SK-N-SH treated with all-trans-retinoic acid at 6 μM for 48 hours (cell line): ENCODE measurements around the gene UNC13B.

Source experiments
- ATAC-seq: fragments of 200-7000 bp; cut with Tn5 transposase; 3 replicates; pipeline ENCODE4 v1.9.1; 2020; ENCODE audit warnings: mild to moderate bottlenecking, moderate library complexity
- ARNTL ChIP-seq: fragments of 450-650 bp; formaldehyde crosslinking; IDR thresholded peaks from 2 replicates; pipeline ENCODE4 v1.5.0; 2020; ENCODE audit warnings: low read depth, mild to moderate bottlenecking, moderate library complexity, borderline replicate concordance
- BACH2 ChIP-seq: fragments of 250-450 bp; sonication (Bioruptor Pico); IDR thresholded peaks from 2 replicates; pipeline ENCODE4 v1.9.0; 2021; ENCODE audit warnings: mild to moderate bottlenecking, borderline replicate concordance
- CSDC2 ChIP-seq: fragments of 250-450 bp; sonication (Bioruptor Pico); IDR thresholded peaks from 2 replicates; pipeline ENCODE4 v1.5.0; 2020; ENCODE audit warnings: mild to moderate bottlenecking, moderate library complexity
- ESRRG ChIP-seq: fragments of 250-450 bp; sonication (Bioruptor Pico); IDR thresholded peaks from 2 replicates; pipeline ENCODE4 v1.6.1; 2021; ENCODE audit warnings: mild to moderate bottlenecking
- GLIS3 ChIP-seq: fragments of 250-450 bp; sonication (Bioruptor Pico); IDR thresholded peaks from 2 replicates; pipeline ENCODE4 v1.5.0; 2020; ENCODE audit warnings: mild to moderate bottlenecking, moderate library complexity
- ISL1 ChIP-seq: fragments of 250-450 bp; sonication (Bioruptor Pico); IDR thresholded peaks from 2 replicates; pipeline ENCODE4 v2.1.2; 2022; ENCODE audit warnings: mild to moderate bottlenecking, moderate library complexity
- OSR1 ChIP-seq: fragments of 250-450 bp; sonication (Bioruptor Pico); IDR thresholded peaks from 2 replicates; pipeline ENCODE4 v1.8.0; 2022; ENCODE audit warnings: moderate library complexity, mild to moderate bottlenecking, inconsistent platforms
- PATZ1 ChIP-seq: fragments of 250-450 bp; sonication (Bioruptor Pico); IDR thresholded peaks from 2 replicates; pipeline ENCODE4 v1.8.0; 2020; ENCODE audit warnings: mild to moderate bottlenecking, moderate library complexity, borderline replicate concordance
- PPARA ChIP-seq: fragments of 250-450 bp; sonication (Bioruptor Pico); IDR thresholded peaks from 2 replicates; pipeline ENCODE4 v1.5.0; 2020; ENCODE audit warnings: mild to moderate bottlenecking, borderline replicate concordance
- RARB ChIP-seq: fragments of 250-450 bp; sonication (Bioruptor Pico); IDR thresholded peaks from 2 replicates; pipeline ENCODE4 v1.8.0; 2021; ENCODE audit warnings: mild to moderate bottlenecking, moderate library complexity
- SNAI2 ChIP-seq: fragments of 250-450 bp; sonication (Bioruptor Pico); IDR thresholded peaks from 2 replicates; pipeline ENCODE4 v1.5.0; 2020; ENCODE audit warnings: mild to moderate bottlenecking, moderate library complexity
- TOX ChIP-seq: fragments of 250-450 bp; sonication (Bioruptor Pico); IDR thresholded peaks from 2 replicates; pipeline ENCODE4 v1.8.0; 2021; ENCODE audit warnings: mild to moderate bottlenecking, moderate library complexity, borderline replicate concordance
- TSHZ2 ChIP-seq: fragments of 250-450 bp; sonication (Bioruptor Pico); IDR thresholded peaks from 2 replicates; pipeline ENCODE4 v1.5.0; 2020; ENCODE audit warnings: mild to moderate bottlenecking, moderate library complexity
- ZFP3 ChIP-seq: fragments of 250-450 bp; sonication (Bioruptor Pico); IDR thresholded peaks from 2 replicates; pipeline ENCODE4 v1.5.0; 2020; ENCODE audit warnings: mild to moderate bottlenecking, moderate library complexity
- ZFP30 ChIP-seq: fragments of 450-650 bp; formaldehyde crosslinking; IDR thresholded peaks from 2 replicates; pipeline ENCODE4 v1.5.0; 2022; ENCODE audit warnings: mild to moderate bottlenecking, moderate library complexity
- ZNF565 ChIP-seq: fragments of 450-650 bp; formaldehyde crosslinking; conservative IDR thresholded peaks from 2 replicates; pipeline ENCODE4 v1.5.0; 2020; ENCODE audit warnings: low read depth, mild to moderate bottlenecking, moderate library complexity
- ZNF70 ChIP-seq: fragments of 450-650 bp; formaldehyde crosslinking; IDR thresholded peaks from 2 replicates; pipeline ENCODE4 v1.5.0; 2020; ENCODE audit warnings: mild to moderate bottlenecking, moderate library complexity
- ZNF8 ChIP-seq: fragments of 450-650 bp; formaldehyde crosslinking; IDR thresholded peaks from 2 replicates; pipeline ENCODE4 v1.5.0; 2020; ENCODE audit warnings: mild to moderate bottlenecking, moderate library complexity
- TF ChIP-seq, protein P1 (sequence below): fragments of 250-450 bp; sonication (Bioruptor Pico); IDR thresholded peaks from 2 replicates; pipeline ENCODE4 v1.5.1; 2020; ENCODE audit warnings: low read depth, mild to moderate bottlenecking, moderate library complexity
- TF ChIP-seq, protein P2 (sequence below): fragments of 250-450 bp; sonication (Bioruptor Pico); IDR thresholded peaks from 2 replicates; pipeline ENCODE4 v1.8.0; 2021; ENCODE audit warnings: low read depth, mild to moderate bottlenecking, moderate library complexity, borderline replicate concordance

The UNC13B gene

GRCh38 chr9:35116898-35117551 is 44.8 kb upstream of the UNC13B start (continued):
- TF ChIP-seq TSHZ2 (CRISPR knock-in tag) (no peak), PPARA (CRISPR knock-in tag) (no peak), ZNF8 (CRISPR knock-in tag) (no peak)

DNA sequence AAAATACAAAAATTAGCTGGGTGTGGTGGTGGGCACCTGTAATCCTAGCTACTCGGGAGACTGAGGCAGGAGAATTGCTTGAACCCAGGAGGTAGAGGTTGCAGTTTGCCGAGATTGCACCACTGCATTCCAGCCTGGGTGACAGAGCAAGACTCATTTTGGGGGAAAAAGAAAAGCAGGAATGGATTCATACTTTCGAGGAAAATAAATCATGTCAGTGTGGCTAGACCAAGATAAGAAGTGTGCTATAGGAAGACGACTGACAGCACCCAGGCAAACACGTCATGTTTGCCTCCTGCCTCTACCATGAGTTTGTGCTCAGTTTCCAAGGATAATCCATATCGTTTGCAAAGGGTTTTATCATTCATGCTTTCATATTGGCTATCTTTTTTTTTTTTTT is 26.9 kb upstream of the UNC13B start:
- no peak for TF ChIP-seq GLIS3
- TF ChIP-seq ZNF8 (CRISPR knock-in tag): no peak
- TF ChIP-seq, all 23 proteins: peak for 0
- ATAC-seq: no peak

DNA sequence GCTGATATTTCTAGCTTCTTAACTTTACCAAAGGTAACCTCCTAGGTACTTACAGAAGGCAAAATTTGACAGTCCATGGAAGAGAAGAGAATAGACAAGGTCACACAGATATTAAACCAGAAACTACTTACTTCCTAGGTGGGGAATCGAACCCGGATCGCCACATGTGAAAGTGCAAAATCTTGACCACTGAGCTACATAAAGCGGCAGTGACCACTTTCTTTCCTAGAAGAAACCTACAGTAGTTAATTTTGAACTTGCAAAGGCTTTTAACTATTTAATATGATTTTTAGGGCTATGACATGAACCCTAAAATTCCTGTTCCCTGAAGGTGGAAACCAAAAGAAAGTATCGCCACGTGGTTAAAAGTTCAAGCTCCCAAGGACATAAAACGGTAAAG is 25.8 kb upstream of the UNC13B start:
- TF ChIP-seq ZFP30 (CRISPR knock-in tag) (no peak), ESRRG (CRISPR knock-in tag) (no peak), TSHZ2 (CRISPR knock-in tag) (no peak), PPARA (CRISPR knock-in tag) (no peak), ZNF70 (CRISPR knock-in tag) (no peak), OSR1 (no peak), ARNTL (CRISPR knock-in tag) (no peak), ZNF8 (CRISPR knock-in tag) (no peak)
- TF ChIP-seq, protein P1, sequence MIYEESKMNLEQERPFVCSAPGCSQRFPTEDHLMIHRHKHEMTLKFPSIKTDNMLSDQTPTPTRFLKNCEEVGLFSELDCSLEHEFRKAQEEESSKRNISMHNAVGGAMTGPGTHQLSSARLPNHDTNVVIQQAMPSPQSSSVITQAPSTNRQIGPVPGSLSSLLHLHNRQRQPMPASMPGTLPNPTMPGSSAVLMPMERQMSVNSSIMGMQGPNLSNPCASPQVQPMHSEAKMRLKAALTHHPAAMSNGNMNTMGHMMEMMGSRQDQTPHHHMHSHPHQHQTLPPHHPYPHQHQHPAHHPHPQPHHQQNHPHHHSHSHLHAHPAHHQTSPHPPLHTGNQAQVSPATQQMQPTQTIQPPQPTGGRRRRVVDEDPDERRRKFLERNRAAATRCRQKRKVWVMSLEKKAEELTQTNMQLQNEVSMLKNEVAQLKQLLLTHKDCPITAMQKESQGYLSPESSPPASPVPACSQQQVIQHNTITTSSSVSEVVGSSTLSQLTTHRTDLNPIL (CRISPR knock-in tag): no peak
- ATAC-seq: no peak

DNA sequence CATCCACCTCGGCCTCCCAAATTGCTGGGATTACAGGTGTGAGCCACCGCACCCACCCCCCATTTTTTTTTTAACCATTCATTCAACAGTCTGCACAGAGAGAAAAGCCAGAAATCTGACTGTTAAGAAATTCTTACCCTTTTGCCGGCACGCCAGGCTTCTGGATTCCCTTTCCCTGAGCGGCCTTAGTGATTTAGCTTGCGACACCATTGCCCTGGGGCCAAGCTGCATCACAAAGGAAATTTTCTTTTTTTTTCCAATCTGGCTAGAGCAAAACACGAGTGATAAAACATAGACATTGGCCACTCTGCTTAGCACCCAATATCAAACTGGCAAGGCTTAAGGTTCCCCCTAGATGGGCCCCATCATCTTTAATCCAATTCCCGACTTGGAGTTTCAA is 24.9 kb upstream of the UNC13B start:
- no peak for TF ChIP-seq TSHZ2 (CRISPR knock-in tag)
- no peak for TF ChIP-seq PATZ1 (CRISPR knock-in tag)
- no peak for TF ChIP-seq ZNF8 (CRISPR knock-in tag)
- no peak for TF ChIP-seq BACH2 (CRISPR knock-in tag)
- TF ChIP-seq, protein P2, sequence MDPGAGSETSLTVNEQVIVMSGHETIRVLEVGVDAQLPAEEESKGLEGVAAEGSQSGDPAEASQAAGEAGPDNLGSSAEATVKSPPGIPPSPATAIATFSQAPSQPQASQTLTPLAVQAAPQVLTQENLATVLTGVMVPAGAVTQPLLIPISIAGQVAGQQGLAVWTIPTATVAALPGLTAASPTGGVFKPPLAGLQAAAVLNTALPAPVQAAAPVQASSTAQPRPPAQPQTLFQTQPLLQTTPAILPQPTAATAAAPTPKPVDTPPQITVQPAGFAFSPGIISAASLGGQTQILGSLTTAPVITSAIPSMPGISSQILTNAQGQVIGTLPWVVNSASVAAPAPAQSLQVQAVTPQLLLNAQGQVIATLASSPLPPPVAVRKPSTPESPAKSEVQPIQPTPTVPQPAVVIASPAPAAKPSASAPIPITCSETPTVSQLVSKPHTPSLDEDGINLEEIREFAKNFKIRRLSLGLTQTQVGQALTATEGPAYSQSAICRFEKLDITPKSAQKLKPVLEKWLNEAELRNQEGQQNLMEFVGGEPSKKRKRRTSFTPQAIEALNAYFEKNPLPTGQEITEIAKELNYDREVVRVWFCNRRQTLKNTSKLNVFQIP (CRISPR knock-in tag): no peak
- no peak for TF ChIP-seq GLIS3
- TF ChIP-seq ISL1 (CRISPR knock-in tag): no peak
- no peak for TF ChIP-seq PPARA (CRISPR knock-in tag)
- no peak for TF ChIP-seq ZFP3 (CRISPR knock-in tag)
- TF ChIP-seq OSR1: no peak
- no peak for TF ChIP-seq CSDC2 (CRISPR knock-in tag)
- TF ChIP-seq ZNF565 (CRISPR knock-in tag): no peak
- no peak for TF ChIP-seq TOX (CRISPR knock-in tag)
- TF ChIP-seq, protein P1 (CRISPR knock-in tag): no peak
- no peak for TF ChIP-seq ARNTL (CRISPR knock-in tag)
- no peak for TF ChIP-seq ZFP30 (CRISPR knock-in tag)
- no peak for TF ChIP-seq RARB (CRISPR knock-in tag)
- no peak for TF ChIP-seq SNAI2
- TF ChIP-seq ZNF70 (CRISPR knock-in tag): no peak
- TF ChIP-seq, all 23 proteins: peak for 0
- no peak for ATAC-seq
